HepG2 (cell line): ENCODE measurements around the gene EVI2B. TPM values are rescaled to one million over a fixed set of nuclear protein-coding genes. Genes with fewer than 3 reads are reported as not detected.

Experiments used
- ATAC-seq: fragments of 200-7000 bp; cut with Tn5 transposase; 3 replicates; pipeline ENCODE4 v1.9.1; 2020; ENCODE audit warnings: mild to moderate bottlenecking, moderate library complexity
- BruUV-seq: library from RNA; stranded (reverse); fragments of 400-500 nt; replicated peaks from 2 replicates; lab custom pipeline; 2021; lab: Mats Ljungman, UMichigan
- CTCF ChIA-PET: fragments of 300-600 bp; formaldehyde crosslinking; extraction: SDS; loops from one replicate; lab custom pipeline; 2021; ENCODE audit warnings: low total read pairs, inconsistent platforms, low intra/inter-chr PET ratio; lab: Yijun Ruan, JAX
- POLR2A ChIA-PET: fragments of 350-600 bp; sonication (Branson Sonifier 250); formaldehyde crosslinking; loops from one replicate; lab custom pipeline; 2020; ENCODE audit warnings: antibody characterized with exemption, inconsistent platforms; lab: Yijun Ruan, JAX
- DNase-seq: peaks from one replicate; pipeline ENCODE4 v3.0.0-alpha.2; 2015; ENCODE audit warnings: low spot score
- FAIRE-seq: peaks from 3 replicates; lab custom pipeline; 2011; peaks lifted over from hg19 to GRCh38; lab: Jason Lieb, UNC
- H2AFZ ChIP-seq: one replicate; pipeline ENCODE4 v1.6.1; 2011; ENCODE audit warnings: low read length, inconsistent platforms
- H3K27ac ChIP-seq: fragments of 300-600 bp; 3 replicates; pipeline ENCODE4 v1.8.0; 2011; ENCODE audit warnings: mixed run types, mild to moderate bottlenecking, mixed read lengths, low read length, inconsistent platforms; ENCODE audit not compliant: insufficient read depth; ENCODE audit errors: extremely low read length
- H3K27me3 ChIP-seq, 2 experiments: fragments of 200-600 bp in 1 of 2; 2 replicates in 1 of 2; 3 replicates in 1 of 2; pipeline versions ENCODE4 v1.6.0 to v1.8.0; 2011; ENCODE audit warnings: low read length in 2 of 2, mild to moderate bottlenecking in 2 of 2, moderate library complexity in 2 of 2, inconsistent platforms in 1 of 2; ENCODE audit not compliant: insufficient read depth in 2 of 2, control insufficient read depth in 1 of 2
- H3K36me3 ChIP-seq, 2 experiments: fragments of 200-600 bp in 1 of 2; replicated peaks in 1 of 2; 2 replicates in 1 of 2; 3 replicates in 1 of 2; pipeline versions ENCODE4 v1.5.1 to v1.8.0; 2011; ENCODE audit warnings: low read length in 2 of 2, inconsistent platforms in 1 of 2; ENCODE audit not compliant: insufficient read depth in 2 of 2, control insufficient read depth in 1 of 2
- H3K4me1 ChIP-seq: 2 replicates; pipeline ENCODE4 v1.5.1; 2012; ENCODE audit warnings: low read length, inconsistent platforms; ENCODE audit not compliant: insufficient read depth
- H3K4me2 ChIP-seq: 2 replicates; pipeline ENCODE4 v1.6.0; 2011; ENCODE audit warnings: low read depth, low read length, inconsistent platforms
- H3K4me3 ChIP-seq, 3 experiments: fragments of 200-600 bp in 1 of 3; sonication (generic), shearing (Covaris generic) in 1 of 3; replicated peaks in 1 of 3; 2 replicates each; pipeline ENCODE4 v1.5.1; 2011 to 2016; ENCODE audit warnings: low read length in 3 of 3, inconsistent platforms in 2 of 3, low read depth in 2 of 3, mild to moderate bottlenecking in 2 of 3, control low read depth in 1 of 3, mixed read lengths in 1 of 3; ENCODE audit not compliant: insufficient read depth in 1 of 3
- H3K79me2 ChIP-seq: one replicate; pipeline ENCODE4 v1.6.1; 2011; ENCODE audit warnings: low read length, inconsistent platforms; ENCODE audit not compliant: insufficient read depth
- H3K9ac ChIP-seq: 2 replicates; pipeline ENCODE4 v1.6.0; 2011; ENCODE audit warnings: mild to moderate bottlenecking, low read depth, low read length, inconsistent platforms; ENCODE audit not compliant: insufficient read depth
- H3K9me3 ChIP-seq: 2 replicates; pipeline ENCODE4 v1.5.1; 2012; ENCODE audit warnings: mild to moderate bottlenecking, low read length
- H4K20me1 ChIP-seq: 2 replicates; pipeline ENCODE4 v1.6.0; 2011; ENCODE audit warnings: inconsistent platforms, mild to moderate bottlenecking, low read length, moderate library complexity; ENCODE audit not compliant: insufficient read depth
- ARID2 ChIP-seq: sonication (generic); formaldehyde crosslinking; IDR thresholded peaks from 2 replicates; pipeline ENCODE4 v1.8.1; 2022; ENCODE audit warnings: mild to moderate bottlenecking, missing genetic modification reagents, borderline replicate concordance
- DNMT1 ChIP-seq: sonication (generic); formaldehyde crosslinking; IDR thresholded peaks from 2 replicates; pipeline ENCODE4 v1.5.1; 2020; ENCODE audit warnings: mild to moderate bottlenecking, missing genetic modification reagents
- GABPA ChIP-seq, 2 experiments: IDR thresholded peaks; 2 replicates each; pipeline ENCODE4 v1.6.1; 2011 to 2016; ENCODE audit warnings: low read depth in 2 of 2, low read length in 1 of 2, missing biosample characterization in 1 of 2, missing genetic modification characterization in 1 of 2
- ZEB1 ChIP-seq: IDR thresholded peaks from 2 replicates; pipeline ENCODE4 v1.6.1; 2012; ENCODE audit warnings: mild to moderate bottlenecking, low read depth, inconsistent platforms; ENCODE audit not compliant: insufficient replicate concordance
- ZFP1 ChIP-seq: IDR thresholded peaks from 2 replicates; pipeline ENCODE4 v1.6.1; 2016
- ZIK1 ChIP-seq: sonication (generic); formaldehyde crosslinking; IDR thresholded peaks from 2 replicates; pipeline ENCODE4 v1.5.0; 2020; ENCODE audit warnings: mild to moderate bottlenecking, low read depth, missing genetic modification reagents, borderline replicate concordance
- WGBS: methylation state at CpG from one replicate; pipeline ENCODE4 v1.1.6; 2017; ENCODE audit warnings: low lambda C conversion rate; 5-methylcytosine and 5-hydroxymethylcytosine counted together
- in situ Hi-C: cut with HindIII; loops from 2 replicates; pipeline ENCODE4 v1.10.0; 2017; ENCODE audit warnings: low pct_unique_long_range_greater_than_20kb; ENCODE audit not compliant: extremely low pct_ligation_motif_present
- intact Hi-C: fragments of 100-400 bp; cut with micrococcal nuclease; formaldehyde crosslinking; loops from one replicate; pipeline ENCODE4 v1.10.0; 2022; ENCODE audit not compliant: unreplicated experiment
- polyA plus RNA-seq, 8 experiments: library from polyadenylated mRNA; depleted of rRNA in 3 of 8; stranded (reverse) in 7 of 8; unstranded in 1 of 8; fragments of >200 nt; fragmentation: Illumina TruSeq in 4 of 8; extraction: Trizol in 4 of 8; gene quantifications; 2 replicates each; pipeline versions ENCODE4 v1.2.1 to v1.2.3, GENCODE V29; 2011 to 2016; ENCODE audit warnings: low read depth in 4 of 8, missing spikeins in 1 of 8, mixed read lengths in 1 of 8; ENCODE audit not compliant: insufficient read depth in 1 of 8
- total RNA-seq, 5 experiments: library from RNA; depleted of rRNA; stranded (reverse); fragments of >200 nt; fragmentation: Illumina TruSeq; extraction: Trizol; gene quantifications; 2 replicates each; pipeline ENCODE4 v1.2.3, GENCODE V29; 2016; ENCODE audit warnings: low read depth in 1 of 5
- TF ChIP-seq, protein P1 (sequence below): IDR thresholded peaks from 2 replicates; pipeline ENCODE4 v1.6.1; 2016; ENCODE audit warnings: low read depth
- TF ChIP-seq, protein P2 (sequence below): sonication (generic); formaldehyde crosslinking; IDR thresholded peaks from 2 replicates; pipeline ENCODE4 v1.8.1; 2023; ENCODE audit warnings: mild to moderate bottlenecking, inconsistent platforms, moderate library complexity, missing genetic modification reagents, borderline replicate concordance
- TF ChIP-seq, protein P3 (sequence below): sonication (generic); formaldehyde crosslinking; IDR thresholded peaks from 2 replicates; pipeline ENCODE4 v1.5.0; 2020; ENCODE audit warnings: mild to moderate bottlenecking, low read depth, missing genetic modification reagents, borderline replicate concordance
- TF ChIP-seq, protein P4 (sequence below): sonication (generic); formaldehyde crosslinking; IDR thresholded peaks from 2 replicates; pipeline ENCODE4 v1.8.0; 2022; ENCODE audit warnings: mild to moderate bottlenecking, missing genetic modification reagents
- TF ChIP-seq, protein P5 (sequence below): sonication (generic); formaldehyde crosslinking; IDR thresholded peaks from 2 replicates; pipeline ENCODE4 v1.5.0; 2020; ENCODE audit warnings: missing genetic modification reagents, mild to moderate bottlenecking, borderline replicate concordance
- TF ChIP-seq, protein P6 (sequence below): IDR thresholded peaks from 2 replicates; pipeline ENCODE4 v1.6.1; 2016; ENCODE audit warnings: missing compliant biosample characterization, missing genetic modification reagents, borderline replicate concordance

Gene EVI2B
- total and polyA plus RNA-seq, 2 of the 13 experiments (the other 11 are each of a cell fraction or from before 2014, with no cell fraction given) = not detected

DNA sequence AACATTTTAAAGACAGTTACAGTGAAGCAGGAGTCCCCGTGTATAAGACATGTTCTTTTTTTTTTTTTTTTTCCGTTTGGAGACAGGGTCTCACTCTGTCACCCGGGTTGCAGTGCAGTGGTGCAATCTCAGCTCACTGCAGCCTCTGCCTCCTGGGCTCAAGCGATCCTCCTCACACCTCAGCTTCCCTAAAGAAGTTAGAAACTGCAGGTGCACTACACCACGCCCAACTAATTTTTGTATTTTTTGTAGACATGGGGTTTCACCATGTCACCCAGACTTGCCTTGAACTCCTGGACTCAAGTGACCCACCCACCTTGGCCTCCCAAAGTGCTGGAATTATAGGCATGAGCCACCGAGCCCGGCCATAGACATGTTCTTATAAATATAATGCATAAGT lies 3.0 kb downstream of the EVI2B start:
- Histone ChIP-seq H3K27ac (no peak overlapping the region), H3K9me3 (no peaks in the 10 kb centered on the region), H3K79me2 (no peaks in the 10 kb centered on the region), H3K27me3 (no peaks in the 10 kb centered on the region), H3K4me3 (no peak overlapping the region), H3K36me3 (no peaks in the 10 kb centered on the region), H3K4me2 (no peak overlapping the region), H4K20me1 (no peaks in the 10 kb centered on the region), H3K4me1 (no peaks in the 10 kb centered on the region), H2AFZ (no peak overlapping the region), H3K9ac (no peak overlapping the region)
- FAIRE-seq (no peak), ATAC-seq (no peak), DNase-seq (no peak)
- CTCF ChIA-PET = no interaction called here
- TF ChIP-seq ZFP1 (CRISPR knock-in tag) = no peak
- TF ChIP-seq, protein P1, sequence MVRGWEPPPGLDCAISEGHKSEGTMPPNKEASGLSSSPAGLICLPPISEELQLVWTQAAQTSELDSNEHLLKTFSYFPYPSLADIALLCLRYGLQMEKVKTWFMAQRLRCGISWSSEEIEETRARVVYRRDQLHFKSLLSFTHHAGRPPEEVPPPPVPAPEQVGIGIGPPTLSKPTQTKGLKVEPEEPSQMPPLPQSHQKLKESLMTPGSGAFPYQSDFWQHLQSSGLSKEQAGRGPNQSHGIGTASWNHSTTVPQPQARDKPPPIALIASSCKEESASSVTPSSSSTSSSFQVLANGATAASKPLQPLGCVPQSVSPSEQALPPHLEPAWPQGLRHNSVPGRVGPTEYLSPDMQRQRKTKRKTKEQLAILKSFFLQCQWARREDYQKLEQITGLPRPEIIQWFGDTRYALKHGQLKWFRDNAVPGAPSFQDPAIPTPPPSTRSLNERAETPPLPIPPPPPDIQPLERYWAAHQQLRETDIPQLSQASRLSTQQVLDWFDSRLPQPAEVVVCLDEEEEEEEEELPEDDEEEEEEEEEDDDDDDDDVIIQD (CRISPR knock-in tag) = no peak
- TF ChIP-seq, protein P2, sequence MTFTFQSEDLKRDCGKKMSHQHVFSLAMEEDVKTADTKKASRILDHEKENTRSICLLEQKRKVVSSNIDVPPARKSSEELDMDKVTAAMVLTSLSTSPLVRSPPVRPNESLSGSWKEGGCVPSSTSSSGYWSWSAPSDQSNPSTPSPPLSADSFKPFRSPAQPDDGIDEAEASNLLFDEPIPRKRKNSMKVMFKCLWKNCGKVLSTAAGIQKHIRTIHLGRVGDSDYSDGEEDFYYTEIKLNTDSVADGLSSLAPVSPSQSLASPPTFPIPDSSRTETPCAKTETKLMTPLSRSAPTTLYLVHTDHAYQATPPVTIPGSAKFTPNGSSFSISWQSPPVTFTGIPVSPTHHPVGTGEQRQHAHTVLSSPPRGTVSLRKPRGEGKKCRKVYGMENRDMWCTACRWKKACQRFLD (CRISPR knock-in tag) = no peak
- no TSS peak for BruUV-seq
- POLR2A ChIA-PET = no interaction called here
- 92% methylated on average over 7 of the region's 7 CpGs for WGBS
- intact Hi-C loops (no loop called here), in situ Hi-C loops (no loop called here)

DNA sequence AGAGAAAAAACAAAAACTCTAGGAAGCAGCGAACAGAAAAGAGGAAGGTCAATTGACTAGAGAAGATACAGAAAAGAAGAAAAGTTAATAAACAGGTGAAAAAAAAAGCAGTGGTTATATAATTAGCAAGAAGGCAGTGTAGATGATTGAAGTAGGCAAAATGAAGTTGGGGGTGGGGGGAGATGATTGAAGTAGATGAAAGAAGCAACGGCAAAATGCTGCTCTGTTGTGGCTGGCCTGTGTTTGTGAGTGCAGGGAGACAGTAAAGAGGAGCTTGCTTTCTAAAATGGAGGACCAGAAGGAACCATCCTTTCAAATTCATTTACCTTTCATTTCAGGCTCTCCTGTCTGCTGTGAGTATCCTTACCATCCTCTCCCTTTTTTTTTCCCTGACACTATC lies 3.6 kb downstream of the EVI2B start:
- ChIA-PET CTCF (no interaction called here), POLR2A (no interaction called here)
- no TSS peak for BruUV-seq
- no peaks in the 10 kb centered on the region for H3K36me3 ChIP-seq
- in situ Hi-C loops (no loop called here), intact Hi-C loops (no loop called here)
- ATAC-seq (no peak), FAIRE-seq (no peak), DNase-seq (no peak)
- H4K20me1 ChIP-seq = no peaks in the 10 kb centered on the region
- no peak overlapping the region for H3K4me3 ChIP-seq
- no peak overlapping the region for H2AFZ ChIP-seq
- H3K27ac ChIP-seq = no peak overlapping the region
- H3K4me1 ChIP-seq = no peaks in the 10 kb centered on the region
- H3K4me2 ChIP-seq = no peak overlapping the region
- WGBS = 80% methylated on average over 2 of the region's 2 CpGs
- H3K27me3 ChIP-seq = no peaks in the 10 kb centered on the region
- no peaks in the 10 kb centered on the region for H3K9me3 ChIP-seq
- H3K79me2 ChIP-seq = no peaks in the 10 kb centered on the region
- H3K9ac ChIP-seq = no peak overlapping the region
- TF ChIP-seq, protein P3, sequence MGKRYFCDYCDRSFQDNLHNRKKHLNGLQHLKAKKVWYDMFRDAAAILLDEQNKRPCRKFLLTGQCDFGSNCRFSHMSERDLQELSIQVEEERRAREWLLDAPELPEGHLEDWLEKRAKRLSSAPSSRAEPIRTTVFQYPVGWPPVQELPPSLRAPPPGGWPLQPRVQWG (CRISPR knock-in tag) = no peak
- no peak for TF ChIP-seq GABPA (IDR thresholded peaks at IDR 0.05; ENCODE audit: low read depth, low read length)
- no peak for TF ChIP-seq GABPA (CRISPR knock-in tag; IDR thresholded peaks at IDR 0.05; ENCODE audit: low read depth)
- no peak for TF ChIP-seq ZEB1
- TF ChIP-seq DNMT1 (CRISPR knock-in tag) = no peak
- TF ChIP-seq, protein P4, sequence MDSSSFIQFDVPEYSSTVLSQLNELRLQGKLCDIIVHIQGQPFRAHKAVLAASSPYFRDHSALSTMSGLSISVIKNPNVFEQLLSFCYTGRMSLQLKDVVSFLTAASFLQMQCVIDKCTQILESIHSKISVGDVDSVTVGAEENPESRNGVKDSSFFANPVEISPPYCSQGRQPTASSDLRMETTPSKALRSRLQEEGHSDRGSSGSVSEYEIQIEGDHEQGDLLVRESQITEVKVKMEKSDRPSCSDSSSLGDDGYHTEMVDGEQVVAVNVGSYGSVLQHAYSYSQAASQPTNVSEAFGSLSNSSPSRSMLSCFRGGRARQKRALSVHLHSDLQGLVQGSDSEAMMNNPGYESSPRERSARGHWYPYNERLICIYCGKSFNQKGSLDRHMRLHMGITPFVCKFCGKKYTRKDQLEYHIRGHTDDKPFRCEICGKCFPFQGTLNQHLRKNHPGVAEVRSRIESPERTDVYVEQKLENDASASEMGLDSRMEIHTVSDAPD = no peak
- no peak for TF ChIP-seq ZIK1 (CRISPR knock-in tag)
- TF ChIP-seq, protein P5, sequence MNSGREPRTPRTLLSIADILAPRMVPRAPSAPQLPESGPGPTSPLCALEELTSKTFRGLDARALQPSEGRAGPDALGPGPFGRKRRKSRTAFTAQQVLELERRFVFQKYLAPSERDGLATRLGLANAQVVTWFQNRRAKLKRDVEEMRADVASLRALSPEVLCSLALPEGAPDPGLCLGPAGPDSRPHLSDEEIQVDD (CRISPR knock-in tag) = no peak
- no peak for TF ChIP-seq ARID2 (CRISPR knock-in tag)
- TF ChIP-seq, protein P6, sequence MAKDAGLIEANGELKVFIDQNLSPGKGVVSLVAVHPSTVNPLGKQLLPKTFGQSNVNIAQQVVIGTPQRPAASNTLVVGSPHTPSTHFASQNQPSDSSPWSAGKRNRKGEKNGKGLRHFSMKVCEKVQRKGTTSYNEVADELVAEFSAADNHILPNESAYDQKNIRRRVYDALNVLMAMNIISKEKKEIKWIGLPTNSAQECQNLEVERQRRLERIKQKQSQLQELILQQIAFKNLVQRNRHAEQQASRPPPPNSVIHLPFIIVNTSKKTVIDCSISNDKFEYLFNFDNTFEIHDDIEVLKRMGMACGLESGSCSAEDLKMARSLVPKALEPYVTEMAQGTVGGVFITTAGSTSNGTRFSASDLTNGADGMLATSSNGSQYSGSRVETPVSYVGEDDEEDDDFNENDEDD (CRISPR knock-in tag) = no peak
